CD4-positive, CD25-positive, alpha-beta regulatory T cell (primary cell): ENCODE measurements around the gene CCDC184. TPM values are rescaled to one million over a fixed set of nuclear protein-coding genes. Genes with fewer than 3 reads are reported as not detected.

Source experiments
- ATAC-seq, 2 donors: fragments of 150-1000 bp; cut with Tn5 transposase; one replicate each; pipeline ENCODE4 v1.10.0; 2021; ENCODE audit warnings: low read depth in 2 of 2, moderate number of reproducible peaks in 2 of 2, moderate library complexity in 1 of 2
- DNase-seq, 3 donors: peaks; one replicate each; pipeline versions ENCODE4 v3.0.0 to v3.0.0-alpha.2; 2012 to 2022; ENCODE audit warnings: mixed read lengths in 1 of 3
- H3K27ac ChIP-seq: one replicate; pipeline ENCODE4 v1.7.0; 2013; ENCODE audit warnings: mild to moderate bottlenecking, low read length; ENCODE audit not compliant: insufficient read depth, poor library complexity, severe bottlenecking
- H3K27me3 ChIP-seq: one replicate; pipeline ENCODE4 v1.7.0; 2013; ENCODE audit warnings: low read length; ENCODE audit not compliant: control insufficient read depth, insufficient read depth
- H3K36me3 ChIP-seq: one replicate; pipeline ENCODE4 v1.7.0; 2013; ENCODE audit warnings: mild to moderate bottlenecking, low read length, moderate library complexity; ENCODE audit not compliant: control insufficient read depth, insufficient read depth
- H3K4me1 ChIP-seq: 2 replicates; pipeline ENCODE4 v1.7.0; 2013; ENCODE audit warnings: mild to moderate bottlenecking, low read length; ENCODE audit not compliant: insufficient read depth, control insufficient read depth, poor library complexity, severe bottlenecking
- H3K4me3 ChIP-seq: one replicate; pipeline ENCODE4 v1.7.0; 2013; ENCODE audit warnings: low read depth, mild to moderate bottlenecking, low read length, moderate library complexity
- H3K9me3 ChIP-seq, 2 experiments: 1 replicate in 1 of 2; 2 replicates in 1 of 2; pipeline ENCODE4 v1.7.0; 2013; ENCODE audit warnings: low read length in 2 of 2, mild to moderate bottlenecking in 1 of 2, moderate library complexity in 1 of 2; ENCODE audit not compliant: control insufficient read depth in 2 of 2
- H3K27ac Mint-ChIP-seq, 3 donors: one replicate each; pipeline ENCODE4 v1.8.0; 2020 to 2022; ENCODE audit warnings: mild to moderate bottlenecking in 3 of 3, mixed read lengths in 3 of 3, moderate library complexity in 2 of 3
- H3K27me3 Mint-ChIP-seq: one replicate; pipeline ENCODE4 v1.8.0; 2022; ENCODE audit warnings: mild to moderate bottlenecking, mixed read lengths
- H3K36me3 Mint-ChIP-seq: one replicate; pipeline ENCODE4 v1.8.0; 2020; ENCODE audit warnings: mixed read lengths
- H3K4me1 Mint-ChIP-seq, 4 donors: one replicate each; pipeline ENCODE4 v1.8.0; 2020 to 2022; ENCODE audit warnings: mixed read lengths in 4 of 4, mild to moderate bottlenecking in 1 of 4
- H3K4me3 Mint-ChIP-seq, 4 donors: one replicate each; pipeline ENCODE4 v1.8.0; 2020 to 2022; ENCODE audit warnings: mild to moderate bottlenecking in 4 of 4, mixed read lengths in 4 of 4, moderate library complexity in 3 of 4
- H3K9me3 Mint-ChIP-seq, 7 donors: one replicate each; pipeline ENCODE4 v1.8.0; 2020 to 2022; ENCODE audit warnings: mixed read lengths in 7 of 7, mild to moderate bottlenecking in 3 of 7, moderate library complexity in 2 of 7
- polyA plus RNA-seq, 4 donors: library from polyadenylated mRNA; unstranded; fragments of 300-500 nt; fragmentation: Illumina TruSeq; gene quantifications; one replicate each; pipeline ENCODE4 v1.2.3, GENCODE V29; 2021
- total RNA-seq: library from RNA; stranded (reverse); gene quantifications from one replicate; pipeline ENCODE4 v1.2.3, GENCODE V29; 2022

CCDC184 gene
- total and polyA plus RNA-seq, 5 donors from 2014 or later: 0.15 to 1.6 (median 0.18) TPM

DNA sequence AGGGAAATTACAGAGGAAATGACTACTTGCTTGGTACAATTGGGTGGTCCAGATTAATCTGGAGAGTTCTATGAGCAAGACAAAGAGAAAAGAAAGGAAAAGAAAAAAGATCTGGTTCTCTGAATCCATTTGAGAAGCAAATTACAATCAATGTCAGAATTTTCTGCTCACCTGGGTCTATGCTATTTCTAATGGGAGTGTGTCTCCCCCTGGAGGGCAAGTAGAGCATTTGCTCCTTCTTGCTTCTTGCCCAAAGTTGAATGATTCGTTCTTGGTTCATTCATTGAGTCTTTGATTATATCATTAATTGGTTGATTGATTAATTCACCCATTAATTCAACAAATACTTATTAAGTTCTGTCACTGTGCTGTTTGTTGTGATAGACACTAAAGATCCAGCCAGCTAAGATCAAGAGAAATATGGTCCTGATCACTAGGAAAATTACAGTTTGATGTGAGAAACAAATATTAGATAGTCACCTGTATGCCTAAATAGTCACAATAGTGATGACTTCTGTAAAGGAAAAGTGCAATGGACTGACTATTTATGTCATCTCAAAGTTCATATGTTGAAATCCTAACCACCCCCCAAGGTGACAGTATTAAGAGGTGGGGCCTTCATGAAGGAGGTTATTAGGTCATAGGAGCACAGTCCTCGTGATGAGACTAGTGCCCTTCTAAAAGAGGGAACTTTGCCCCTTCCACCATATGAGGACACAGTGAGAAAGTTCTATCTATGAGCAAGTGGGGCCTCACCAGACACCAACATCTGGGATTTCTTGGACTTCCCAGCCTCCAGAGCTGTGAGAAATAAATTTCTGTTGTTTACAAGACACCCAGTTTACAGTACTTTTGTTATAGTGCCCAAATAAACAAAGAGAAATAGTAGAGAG, 18.1 kb upstream of the CCDC184 start:
- peak; percentile 74 to 84 for ATAC-seq
- H3K27me3 Mint-ChIP-seq: peaks cover 12% of the 10 kb centered on the region
- Histone ChIP-seq H3K36me3 (no peaks in the 10 kb centered on the region), H3K4me1 (no peaks in the 10 kb centered on the region), H3K27ac (no peak overlapping the region), H3K9me3 (no peaks in the 10 kb centered on the region), H3K27me3 (peaks cover 8% of the 10 kb centered on the region), H3K4me3 (no peak overlapping the region)
- H3K27ac Mint-ChIP-seq: peak overlapping the region in 1 of 3 donors; percentile 48
- no peak overlapping the region for H3K4me3 Mint-ChIP-seq
- peaks cover 0 to 4% (median 0%) of the 10 kb centered on the region in 7 donors for H3K9me3 Mint-ChIP-seq
- no peaks in the 10 kb centered on the region for H3K36me3 Mint-ChIP-seq
- H3K4me1 Mint-ChIP-seq: peaks cover 0 to 3% (median 0%) of the 10 kb centered on the region in 4 donors
- DNase-seq: peak; percentile 46 to 85 (median 78)

DNA sequence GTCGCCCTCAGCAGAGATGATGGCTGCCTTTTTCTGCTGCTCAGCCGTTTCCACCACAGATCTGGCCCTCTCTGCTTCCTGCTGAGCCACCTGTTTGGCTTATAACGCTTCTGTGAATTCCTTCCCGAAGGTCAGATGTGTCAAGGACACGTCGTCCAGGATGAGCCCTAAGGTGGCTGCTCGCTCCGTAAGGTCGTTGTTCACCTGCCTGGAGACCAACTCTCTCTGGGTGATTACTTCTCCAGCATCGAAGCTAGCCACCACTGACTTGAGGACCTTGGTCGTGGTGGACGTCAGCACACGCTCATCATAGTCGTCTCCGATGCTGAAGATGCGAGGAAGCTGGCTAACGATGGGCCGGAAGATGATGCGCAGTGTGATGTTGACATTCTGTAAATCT, 14.4 kb upstream of the CCDC184 start:
- H3K27ac Mint-ChIP-seq: no peak overlapping the region
- peaks cover 19% of the 10 kb centered on the region for H3K27me3 Mint-ChIP-seq
- ATAC-seq (no peak), DNase-seq (no peak)
- H3K4me3 ChIP-seq: no peak overlapping the region
- H3K4me1 Mint-ChIP-seq: peaks cover 0 to 3% (median 0%) of the 10 kb centered on the region in 4 donors
- no peak overlapping the region for H3K4me3 Mint-ChIP-seq
- H3K36me3 ChIP-seq: no peaks in the 10 kb centered on the region
- no peaks in the 10 kb centered on the region for H3K9me3 ChIP-seq
- H3K9me3 Mint-ChIP-seq: peaks cover 0 to 4% (median 0%) of the 10 kb centered on the region in 7 donors
- peaks cover 7% of the 10 kb centered on the region for H3K27me3 ChIP-seq
- no peaks in the 10 kb centered on the region for H3K36me3 Mint-ChIP-seq
- H3K27ac ChIP-seq: no peak overlapping the region
- no peaks in the 10 kb centered on the region for H3K4me1 ChIP-seq

DNA sequence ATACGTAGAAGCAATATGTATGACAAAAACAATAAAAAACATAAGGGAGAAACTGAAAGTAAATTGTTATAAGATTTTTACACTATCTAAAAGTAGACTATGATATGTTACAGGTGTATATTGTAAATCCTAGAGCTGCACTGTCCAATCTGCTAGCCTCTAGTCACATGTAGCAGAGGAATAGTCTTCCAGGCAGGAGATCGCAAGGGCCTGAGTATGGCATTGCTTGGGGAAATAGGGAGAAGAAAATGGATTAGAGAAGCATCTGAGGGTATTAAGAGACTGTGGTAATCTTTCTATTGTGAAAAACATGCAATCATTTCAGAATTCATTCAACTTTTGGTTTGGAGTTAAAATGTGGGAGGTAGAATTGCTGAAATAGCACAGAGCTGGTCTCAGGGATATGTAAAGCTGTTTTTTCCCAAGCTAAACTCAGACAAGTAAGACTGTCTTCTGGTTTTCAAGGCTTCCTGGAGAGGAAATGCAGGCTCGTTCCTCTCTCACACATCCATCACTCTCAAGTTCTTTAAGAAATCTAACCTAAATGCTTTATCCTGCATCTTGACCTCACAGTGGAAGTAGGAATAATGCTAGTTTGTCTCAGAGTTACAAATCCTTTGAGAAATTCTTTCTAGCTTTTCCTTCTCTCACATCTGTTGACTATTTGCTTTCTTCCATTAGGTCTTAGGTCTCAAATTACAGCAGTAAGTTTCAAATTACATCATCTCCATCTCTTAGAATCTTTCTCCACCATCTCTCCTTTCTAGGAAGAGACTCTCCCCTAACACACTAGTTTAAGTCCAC, 7.6 kb upstream of the CCDC184 start:
- peaks cover 17% of the 10 kb centered on the region for H3K27me3 ChIP-seq
- H3K9me3 ChIP-seq: no peaks in the 10 kb centered on the region
- Mint-ChIP-seq H3K4me1 (peaks cover 0 to 6% (median 0%) of the 10 kb centered on the region in 4 donors), H3K27ac (peak overlapping the region in 1 of 3 donors; percentile 5), H3K27me3 (peaks cover 58% of the 10 kb centered on the region), H3K4me3 (peak overlapping the region in 1 of 4 donors; percentile 15), H3K9me3 (no peaks in the 10 kb centered on the region), H3K36me3 (no peaks in the 10 kb centered on the region)
- DNase-seq (no peak), ATAC-seq (no peak)
- no peaks in the 10 kb centered on the region for H3K4me1 ChIP-seq
- H3K36me3 ChIP-seq: no peaks in the 10 kb centered on the region
- no peak overlapping the region for H3K4me3 ChIP-seq
- no peak overlapping the region for H3K27ac ChIP-seq

DNA sequence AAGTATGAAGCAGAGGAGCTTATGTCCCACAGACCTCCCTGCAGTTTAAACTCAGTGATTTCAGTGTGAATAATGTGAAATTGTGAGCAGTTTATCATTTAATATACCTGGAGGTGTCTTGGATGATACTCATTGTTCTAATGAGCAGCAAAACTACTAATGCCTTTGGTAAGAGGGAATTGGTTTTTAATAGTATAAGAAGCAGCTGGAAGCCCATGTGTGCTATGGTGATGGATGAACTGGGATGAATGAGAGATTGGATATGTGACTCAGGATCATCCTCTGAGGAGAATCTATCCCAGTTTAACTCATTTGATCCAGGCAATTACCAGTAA, 7.1 kb upstream of the CCDC184 start:
- H3K27me3 Mint-ChIP-seq: peaks cover 63% of the 10 kb centered on the region
- H3K4me1 ChIP-seq: no peaks in the 10 kb centered on the region

DNA sequence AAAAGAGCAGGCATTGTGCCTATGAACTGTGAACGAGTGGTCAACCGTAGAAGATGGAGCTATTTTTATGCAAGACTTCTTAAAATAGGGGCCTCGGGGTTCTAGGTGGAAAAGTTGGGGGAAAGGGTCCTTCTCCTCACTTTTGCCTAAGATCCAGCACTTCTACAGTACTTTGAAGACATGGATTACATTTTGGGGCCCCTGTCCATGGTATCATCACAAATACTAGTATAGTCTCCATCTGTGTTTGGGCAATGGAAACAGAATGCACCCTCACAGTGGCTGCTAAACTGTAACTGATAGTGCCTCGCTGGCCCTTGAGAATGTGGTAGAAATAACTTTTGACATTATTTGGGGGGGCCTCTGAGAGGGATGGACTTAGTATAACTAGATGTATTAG, 5.5 kb upstream of the CCDC184 start:
- ATAC-seq: no peak
- H3K27ac ChIP-seq: no peak overlapping the region
- Mint-ChIP-seq H3K4me1 (peaks cover 0 to 17% (median 3%) of the 10 kb centered on the region in 4 donors), H3K27ac (no peak overlapping the region), H3K27me3 (peaks cover 71% of the 10 kb centered on the region), H3K36me3 (no peaks in the 10 kb centered on the region), H3K9me3 (no peaks in the 10 kb centered on the region), H3K4me3 (no peak overlapping the region)
- peaks cover 23% of the 10 kb centered on the region for H3K27me3 ChIP-seq
- H3K4me1 ChIP-seq: peaks cover 6% of the 10 kb centered on the region
- no peak overlapping the region for H3K4me3 ChIP-seq
- no peaks in the 10 kb centered on the region for H3K9me3 ChIP-seq
- H3K36me3 ChIP-seq: no peaks in the 10 kb centered on the region
- no peak for DNase-seq

More for the DNA sequence above, 7.1 kb upstream of the CCDC184 start:
- DNase-seq: no peak
- Histone ChIP-seq H3K36me3 (no peaks in the 10 kb centered on the region), H3K27me3 (peaks cover 22% of the 10 kb centered on the region), H3K9me3 (no peaks in the 10 kb centered on the region), H3K27ac (no peak overlapping the region), H3K4me3 (no peak overlapping the region)
- Mint-ChIP-seq H3K27ac (peak overlapping the region in 1 of 3 donors; percentile 5), H3K9me3 (no peaks in the 10 kb centered on the region), H3K36me3 (no peaks in the 10 kb centered on the region), H3K4me1 (peaks cover 0 to 6% (median 0%) of the 10 kb centered on the region in 4 donors), H3K4me3 (no peak overlapping the region)
- ATAC-seq: no peak

DNA sequence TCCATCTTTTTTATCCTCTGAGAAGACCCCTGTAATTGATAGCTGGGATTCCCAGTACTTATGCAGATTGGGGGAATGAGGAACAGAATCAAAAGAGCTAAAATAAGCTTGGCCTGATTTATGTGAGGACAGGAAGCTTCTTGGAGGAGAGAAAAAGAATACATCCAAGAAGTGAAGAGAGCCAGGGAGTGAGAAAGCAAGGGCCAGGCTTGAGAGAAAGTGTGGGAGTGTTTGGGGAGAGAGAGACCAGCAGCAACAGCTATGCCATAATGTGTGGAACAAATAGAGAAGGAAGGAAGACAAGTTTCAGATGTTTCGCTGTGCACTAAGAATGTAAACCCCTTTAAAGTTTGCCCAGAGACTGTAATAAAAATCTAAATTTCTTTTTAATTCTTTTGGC, 4.0 kb upstream of the CCDC184 start:
- Histone ChIP-seq H3K4me1 (peaks cover 20% of the 10 kb centered on the region), H3K36me3 (no peaks in the 10 kb centered on the region), H3K27ac (no peak overlapping the region), H3K4me3 (no peak overlapping the region), H3K27me3 (peaks cover 23% of the 10 kb centered on the region), H3K9me3 (no peaks in the 10 kb centered on the region)
- peak overlapping the region in 1 of 4 donors; percentile 8 for H3K4me3 Mint-ChIP-seq
- H3K27me3 Mint-ChIP-seq: peaks cover 84% of the 10 kb centered on the region
- H3K27ac Mint-ChIP-seq: no peak overlapping the region
- ATAC-seq: no peak
- no peaks in the 10 kb centered on the region for H3K9me3 Mint-ChIP-seq
- DNase-seq: no peak
- H3K4me1 Mint-ChIP-seq: peaks cover 0 to 24% (median 5%) of the 10 kb centered on the region in 4 donors
- no peaks in the 10 kb centered on the region for H3K36me3 Mint-ChIP-seq

DNA sequence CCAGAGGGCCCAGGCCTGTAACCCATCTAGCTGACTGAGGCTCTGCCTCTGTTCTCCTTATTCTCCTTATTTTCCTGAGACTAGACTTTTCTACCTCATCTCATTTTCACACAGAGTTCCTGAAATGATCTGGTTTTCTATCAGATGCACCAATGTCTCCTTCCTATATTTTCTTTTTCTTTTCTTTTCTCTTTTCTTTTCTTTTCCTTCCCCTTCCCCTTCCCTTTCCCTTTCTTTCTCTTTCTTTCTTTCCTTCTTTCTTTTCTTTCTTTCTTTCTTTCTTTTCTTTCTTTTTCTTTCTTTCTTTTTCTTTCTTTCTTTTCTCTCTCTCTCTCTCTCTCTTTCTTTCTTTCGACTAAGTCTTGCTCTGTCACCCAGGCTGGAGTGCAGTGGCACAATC, 3.0 kb upstream of the CCDC184 start:
- Mint-ChIP-seq H3K27ac (peak overlapping the region in 1 of 3 donors; percentile 38), H3K27me3 (peaks cover 92% of the 10 kb centered on the region), H3K9me3 (no peaks in the 10 kb centered on the region), H3K36me3 (no peaks in the 10 kb centered on the region), H3K4me3 (peak overlapping the region in 2 of 4 donors; percentile 8 to 16), H3K4me1 (peaks cover 0 to 27% (median 5%) of the 10 kb centered on the region in 4 donors)
- H3K4me1 ChIP-seq: peaks cover 25% of the 10 kb centered on the region
- no peak for ATAC-seq
- H3K4me3 ChIP-seq: no peak overlapping the region
- no peaks in the 10 kb centered on the region for H3K36me3 ChIP-seq
- no peak for DNase-seq
- H3K27ac ChIP-seq: no peak overlapping the region
- H3K9me3 ChIP-seq: no peaks in the 10 kb centered on the region
- peaks cover 29% of the 10 kb centered on the region for H3K27me3 ChIP-seq
